ENCODE data around the gene CLDN18. TPM values are rescaled to one million over a fixed set of nuclear protein-coding genes. Genes with fewer than 3 reads are reported as not detected.

Gene CLDN18
- total and polyA plus RNA-seq, 2 donors (not counting 1 experiment from before 2014, with no cell fraction given): not detected

- ChIA-PET POLR2A (no interaction called here), CTCF (no interaction called here)
- Histone ChIP-seq H3K9me3 (ENCODE audit: control extremely low read depth in 1 of 3, control insufficient read depth in 2 of 3, insufficient read depth in 1 of 3, low read length in 2 of 3) (no peaks in the 10 kb centered on the region), H3K27me3 (replicated peaks in 1 of 4; ENCODE audit: control extremely low read depth in 1 of 4, control insufficient read depth in 3 of 4, insufficient read depth in 4 of 4, low read length in 3 of 4) (no peaks in the 10 kb centered on the region), H3K4me1 (ENCODE audit: control insufficient read depth in 2 of 2, insufficient read depth in 2 of 2, low read length in 2 of 2) (no peaks in the 10 kb centered on the region), H3K79me2 (ENCODE audit: control insufficient read depth, insufficient read depth, low read length) (no peaks in the 10 kb centered on the region), H2AFZ (ENCODE audit: insufficient read depth, low read depth, low read length, poor library complexity, severe bottlenecking) (no peak overlapping the region), H3K9ac (ENCODE audit: low read length) (no peak overlapping the region), H3K4me2 (replicated peaks; ENCODE audit: low read depth, low read length, poor library complexity, severe bottlenecking) (no peak overlapping the region), H3K27ac (ENCODE audit: low read length in 2 of 2) (no peak overlapping the region), H3K36me3 (replicated peaks in 1 of 2; ENCODE audit: control extremely low read depth in 1 of 2, control insufficient read depth in 1 of 2, extremely low read depth in 1 of 2, insufficient read depth in 2 of 2, low read length in 1 of 2) (no peaks in the 10 kb centered on the region), H3K4me3 (ENCODE audit: control extremely low read depth in 1 of 5, extremely low read depth in 1 of 5, insufficient read depth in 1 of 5, low read depth in 2 of 5, low read length in 4 of 5) (no peak overlapping the region), H4K20me1 (ENCODE audit: control insufficient read depth, insufficient read depth, low read length, poor library complexity, severe bottlenecking) (no peaks in the 10 kb centered on the region)
- Mint-ChIP-seq H3K27me3 (peaks cover 8% of the 10 kb centered on the region), H3K9me3 (ENCODE audit: insufficient read depth) (no peaks in the 10 kb centered on the region), H3K4me1 (no peaks in the 10 kb centered on the region), H3K27ac (no peak overlapping the region), H3K4me3 (no peak overlapping the region)
- WGBS (ENCODE audit: insufficient coverage): 100% methylated on average over 1 of the region's 4 CpGs
- no peak for ATAC-seq (ENCODE audit: low read depth)
- no peak for DNase-seq
- intact Hi-C loops (cut with micrococcal nuclease): no loop called here
- no peak for TF ChIP-seq EZH2 (IDR thresholded peaks at IDR 0.05; ENCODE audit: borderline replicate concordance, insufficient read depth, low read depth, low read length, poor library complexity, severe bottlenecking)
- TF ChIP-seq, protein P1, sequence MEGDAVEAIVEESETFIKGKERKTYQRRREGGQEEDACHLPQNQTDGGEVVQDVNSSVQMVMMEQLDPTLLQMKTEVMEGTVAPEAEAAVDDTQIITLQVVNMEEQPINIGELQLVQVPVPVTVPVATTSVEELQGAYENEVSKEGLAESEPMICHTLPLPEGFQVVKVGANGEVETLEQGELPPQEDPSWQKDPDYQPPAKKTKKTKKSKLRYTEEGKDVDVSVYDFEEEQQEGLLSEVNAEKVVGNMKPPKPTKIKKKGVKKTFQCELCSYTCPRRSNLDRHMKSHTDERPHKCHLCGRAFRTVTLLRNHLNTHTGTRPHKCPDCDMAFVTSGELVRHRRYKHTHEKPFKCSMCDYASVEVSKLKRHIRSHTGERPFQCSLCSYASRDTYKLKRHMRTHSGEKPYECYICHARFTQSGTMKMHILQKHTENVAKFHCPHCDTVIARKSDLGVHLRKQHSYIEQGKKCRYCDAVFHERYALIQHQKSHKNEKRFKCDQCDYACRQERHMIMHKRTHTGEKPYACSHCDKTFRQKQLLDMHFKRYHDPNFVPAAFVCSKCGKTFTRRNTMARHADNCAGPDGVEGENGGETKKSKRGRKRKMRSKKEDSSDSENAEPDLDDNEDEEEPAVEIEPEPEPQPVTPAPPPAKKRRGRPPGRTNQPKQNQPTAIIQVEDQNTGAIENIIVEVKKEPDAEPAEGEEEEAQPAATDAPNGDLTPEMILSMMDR (IDR thresholded peaks at IDR 0.05): no peak
Measured at GRCh38 chr3:138023754-138024153, 13.8 kb downstream of the CLDN18 start.

GRCh38 chr3:138025553-138025952 is 15.6 kb downstream of the CLDN18 start:
- H3K79me2 ChIP-seq (ENCODE audit: control insufficient read depth, insufficient read depth, low read length): no peaks in the 10 kb centered on the region
- no peak overlapping the region for H3K27ac ChIP-seq (ENCODE audit: low read length in 2 of 2)
- no peaks in the 10 kb centered on the region for H4K20me1 ChIP-seq (ENCODE audit: control insufficient read depth, insufficient read depth, low read length, poor library complexity, severe bottlenecking)
- H3K4me3 Mint-ChIP-seq: no peak overlapping the region
- H3K9ac ChIP-seq (ENCODE audit: low read length): no peak overlapping the region
- ChIA-PET POLR2A (no interaction called here), CTCF (no interaction called here)
- H3K9me3 Mint-ChIP-seq (ENCODE audit: insufficient read depth): no peaks in the 10 kb centered on the region
- no peak overlapping the region for H3K27ac Mint-ChIP-seq
- H3K4me1 ChIP-seq (ENCODE audit: control insufficient read depth in 2 of 2, insufficient read depth in 2 of 2, low read length in 2 of 2): no peaks in the 10 kb centered on the region
- no peak overlapping the region for H3K4me3 ChIP-seq (ENCODE audit: control extremely low read depth in 1 of 5, extremely low read depth in 1 of 5, insufficient read depth in 1 of 5, low read depth in 2 of 5, low read length in 4 of 5)
- no peaks in the 10 kb centered on the region for H3K4me1 Mint-ChIP-seq
- TF ChIP-seq, protein P1 (IDR thresholded peaks at IDR 0.05): no peak
- TF ChIP-seq EZH2 (IDR thresholded peaks at IDR 0.05; ENCODE audit: borderline replicate concordance, insufficient read depth, low read depth, low read length, poor library complexity, severe bottlenecking): no peak
- H3K4me2 ChIP-seq (replicated peaks; ENCODE audit: low read depth, low read length, poor library complexity, severe bottlenecking): no peak overlapping the region
- intact Hi-C loops (cut with micrococcal nuclease): no loop called here
- ATAC-seq (ENCODE audit: low read depth) (no peak), DNase-seq (no peak)
- H3K27me3 ChIP-seq (replicated peaks in 1 of 4; ENCODE audit: control extremely low read depth in 1 of 4, control insufficient read depth in 3 of 4, insufficient read depth in 4 of 4, low read length in 3 of 4): no peaks in the 10 kb centered on the region
- no peaks in the 10 kb centered on the region for H3K36me3 ChIP-seq (replicated peaks in 1 of 2; ENCODE audit: control extremely low read depth in 1 of 2, control insufficient read depth in 1 of 2, extremely low read depth in 1 of 2, insufficient read depth in 2 of 2, low read length in 1 of 2)
- peaks cover 8% of the 10 kb centered on the region for H3K27me3 Mint-ChIP-seq
- H2AFZ ChIP-seq (ENCODE audit: insufficient read depth, low read depth, low read length, poor library complexity, severe bottlenecking): no peak overlapping the region
- no peaks in the 10 kb centered on the region for H3K9me3 ChIP-seq (ENCODE audit: control extremely low read depth in 1 of 3, control insufficient read depth in 2 of 3, insufficient read depth in 1 of 3, low read length in 2 of 3)

Data from B cell (primary cell).